Hepatic stellate cell (primary cell): ENCODE measurements around the gene MACROD2.

Source experiments
- DNase-seq: peaks from one replicate; pipeline ENCODE4 v3.0.0; 2011; ENCODE audit warnings: low spot score

Gene MACROD2

GRCh38 chr20:14337400-14338171 lies 342.3 kb downstream of the MACROD2 start, which contains the start of gene FLRT3:
FLRT3 (minus strand) TSS chr20:14337612; CDS start chr20:14327506, 10,106 bp downstream.
- peak; percentile 62 for DNase-seq

- DNase-seq: no peak
These were observed 346.5 kb downstream of the MACROD2 start for GRCh38 chr20:14341801-14342200.

- no peak for DNase-seq
These were observed 347.6 kb downstream of the MACROD2 start for GRCh38 chr20:14342918-14343317.

DNA sequence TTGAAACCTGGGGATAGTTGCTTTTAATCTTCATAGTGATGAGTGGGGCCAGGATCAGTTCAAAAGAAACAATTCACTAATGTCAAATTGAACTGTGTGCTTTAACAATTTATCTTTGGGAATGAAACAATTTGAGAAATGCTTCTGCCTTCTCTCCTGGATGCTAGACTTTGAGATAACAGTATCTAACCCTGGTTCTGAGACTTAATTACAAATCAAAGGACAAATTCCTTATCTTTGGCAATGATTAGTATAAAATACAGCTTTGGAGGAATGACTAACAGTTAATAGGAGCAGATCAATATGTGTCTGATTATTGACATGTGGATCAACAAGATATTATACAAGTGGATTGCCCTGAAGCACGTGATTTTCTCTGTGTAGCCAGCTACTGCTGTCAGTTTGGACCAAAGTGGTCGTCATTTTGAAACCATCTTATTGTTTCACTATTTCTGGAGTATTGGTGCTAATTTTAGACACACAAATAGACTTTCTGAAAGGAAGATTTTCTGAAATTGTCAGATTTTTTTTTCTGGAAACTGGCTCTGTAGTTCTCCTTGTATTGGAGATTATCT lies 348.3 kb downstream of the MACROD2 start:
- no peak for DNase-seq

GRCh38 chr20:14344746-14345145 lies 349.4 kb downstream of the MACROD2 start:
- no peak for DNase-seq

- no peak for DNase-seq
These were observed 360.5 kb downstream of the MACROD2 start for GRCh38 chr20:14355791-14356190.

- DNase-seq: no peak
These were observed 365.1 kb downstream of the MACROD2 start for GRCh38 chr20:14360416-14360815.

GRCh38 chr20:14361509-14362345 lies 366.4 kb downstream of the MACROD2 start:
- DNase-seq: no peak

DNA sequence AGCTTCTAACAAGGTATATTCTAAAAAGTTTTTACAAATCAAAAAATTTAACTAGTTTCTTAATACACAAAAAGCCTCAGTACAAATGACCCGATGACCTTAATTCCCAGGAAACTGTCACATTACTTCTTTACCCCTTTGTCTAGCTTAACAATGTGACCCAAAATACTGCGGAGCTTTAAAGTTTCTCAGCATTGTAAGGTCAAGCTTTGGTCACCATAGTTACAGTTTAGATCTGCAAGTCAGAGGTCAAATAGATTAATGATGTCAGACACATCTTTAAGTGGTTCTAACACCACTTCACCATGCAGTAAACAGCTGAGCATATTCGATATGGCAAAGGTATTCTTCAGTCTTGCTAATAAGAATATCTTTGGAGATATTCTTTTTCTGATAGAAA lies 378.9 kb downstream of the MACROD2 start:
- no peak for DNase-seq

DNA sequence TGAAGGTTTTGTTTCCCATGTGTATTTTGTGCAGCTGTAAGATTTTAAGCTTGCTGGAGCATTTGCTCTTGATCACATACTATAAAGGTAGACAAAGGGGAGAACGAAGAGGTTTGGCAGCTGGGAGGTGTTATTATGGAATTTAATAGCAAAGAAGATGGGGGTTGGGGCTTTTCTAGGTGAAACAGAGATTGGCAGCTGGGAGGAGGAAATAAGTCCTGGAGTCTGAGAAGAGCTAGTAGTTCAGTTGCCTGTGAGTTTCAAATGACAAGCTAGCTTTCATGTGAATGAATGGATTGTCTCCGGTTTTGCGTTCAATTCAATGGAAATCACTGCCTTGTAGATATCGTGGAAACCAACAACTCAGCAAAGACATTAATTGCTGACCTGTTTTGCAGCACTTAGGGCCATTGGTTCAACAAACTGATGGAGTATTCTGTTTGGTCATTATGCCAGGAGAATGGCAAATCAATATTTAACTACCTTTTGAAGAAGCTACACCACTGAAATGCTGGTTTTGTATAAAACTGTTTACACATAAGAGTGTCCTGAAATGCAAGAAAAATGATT lies 380.2 kb downstream of the MACROD2 start:
- DNase-seq: no peak

DNA sequence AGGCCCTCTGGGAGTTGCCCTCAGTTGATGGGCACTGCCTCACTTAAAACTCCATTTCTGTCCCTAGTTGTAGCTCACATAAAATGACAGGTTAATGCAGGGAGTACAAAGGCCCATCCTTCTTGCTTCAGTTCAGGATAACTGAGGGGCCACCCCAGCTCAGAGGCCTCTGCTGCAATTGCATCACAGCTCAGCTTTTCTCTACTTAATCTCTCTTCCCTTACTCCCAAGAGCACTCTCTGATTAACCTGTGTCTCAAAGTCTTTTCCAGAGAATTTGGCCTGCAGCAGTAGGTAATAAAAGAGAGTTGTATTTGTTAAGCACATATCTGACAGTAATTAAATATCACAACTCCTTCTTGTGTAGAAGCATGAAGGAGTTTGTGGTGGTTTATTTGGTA lies 383.0 kb downstream of the MACROD2 start:
- no peak for DNase-seq

DNA sequence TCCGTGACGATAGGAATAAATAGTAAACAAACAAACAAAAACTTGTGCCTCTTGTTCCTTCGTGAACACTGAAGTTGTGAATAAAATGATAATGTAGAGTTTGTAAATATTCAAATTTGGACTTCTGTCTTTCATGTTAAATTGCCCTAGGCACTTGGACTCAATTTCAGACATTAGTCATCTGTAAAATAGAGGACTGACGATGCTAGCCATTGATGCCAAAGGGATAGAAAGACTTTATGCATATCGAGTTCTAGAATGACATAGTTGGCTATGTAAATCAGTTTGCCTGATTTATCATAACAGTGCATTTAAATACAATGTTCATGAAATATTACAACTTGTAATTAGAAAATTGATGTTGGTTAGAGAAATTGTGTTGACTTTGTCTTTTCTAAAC lies 388.0 kb downstream of the MACROD2 start:
- DNase-seq: no peak

DNA sequence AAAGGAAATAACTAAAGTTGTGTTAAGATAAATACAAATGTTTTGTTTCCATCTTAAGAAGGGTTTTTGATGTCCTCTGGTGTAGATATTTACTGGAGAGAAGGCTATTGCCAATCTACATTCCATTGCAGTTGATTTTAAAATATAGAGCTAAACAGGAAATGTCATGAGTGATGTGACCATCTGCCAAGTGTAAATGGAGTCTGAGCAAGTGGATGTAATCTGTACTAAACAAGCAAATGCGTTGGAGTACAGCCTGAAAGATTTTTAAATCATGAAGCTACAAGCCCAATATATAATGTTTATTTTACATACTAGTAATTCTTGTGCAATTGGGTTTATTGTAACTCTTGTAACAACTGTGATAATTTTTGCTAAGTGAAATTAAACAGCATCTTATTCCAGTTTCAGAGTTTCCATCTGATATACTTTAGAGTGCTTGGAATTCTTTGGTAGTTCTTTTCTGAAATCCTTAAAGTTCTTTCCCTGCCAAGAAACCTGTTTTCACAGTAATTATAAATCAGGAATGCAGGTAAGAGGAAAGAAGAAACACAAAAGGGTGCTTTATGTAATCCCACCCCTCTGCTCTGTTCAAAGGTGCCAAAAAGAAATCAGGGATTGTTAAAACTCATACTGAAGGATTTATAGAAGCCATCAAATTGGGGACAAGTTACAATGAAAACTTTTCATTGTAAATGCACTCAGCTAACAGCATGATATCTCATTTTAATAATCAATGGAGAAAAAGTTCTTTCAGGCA lies 389.3 kb downstream of the MACROD2 start:
- DNase-seq: no peak

GRCh38 chr20:14385176-14385740 lies 389.9 kb downstream of the MACROD2 start:
- no peak for DNase-seq

DNA sequence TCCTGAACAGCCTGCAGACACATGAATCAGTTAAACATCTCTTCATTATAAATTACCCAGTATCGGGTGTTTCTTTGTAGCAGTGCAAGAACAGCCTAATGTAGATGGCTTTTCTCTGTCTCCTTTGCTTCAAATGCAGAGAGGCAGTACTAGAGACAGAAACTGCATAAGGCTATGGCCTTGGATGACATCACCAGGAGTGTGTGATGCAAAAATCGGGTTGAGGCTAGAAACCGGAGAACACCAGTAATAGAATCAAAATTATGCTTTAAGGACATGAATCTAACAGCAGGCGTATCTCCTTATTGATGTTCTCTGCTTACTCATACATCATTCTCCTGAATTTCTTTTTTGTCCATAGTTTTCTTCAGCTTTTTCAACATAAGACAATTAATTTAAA lies 391.4 kb downstream of the MACROD2 start:
- DNase-seq: no peak

- no peak for DNase-seq
These were observed 406.3 kb downstream of the MACROD2 start for GRCh38 chr20:14401479-14402138.

GRCh38 chr20:14404515-14404914 lies 409.2 kb downstream of the MACROD2 start:
- no peak for DNase-seq

DNA sequence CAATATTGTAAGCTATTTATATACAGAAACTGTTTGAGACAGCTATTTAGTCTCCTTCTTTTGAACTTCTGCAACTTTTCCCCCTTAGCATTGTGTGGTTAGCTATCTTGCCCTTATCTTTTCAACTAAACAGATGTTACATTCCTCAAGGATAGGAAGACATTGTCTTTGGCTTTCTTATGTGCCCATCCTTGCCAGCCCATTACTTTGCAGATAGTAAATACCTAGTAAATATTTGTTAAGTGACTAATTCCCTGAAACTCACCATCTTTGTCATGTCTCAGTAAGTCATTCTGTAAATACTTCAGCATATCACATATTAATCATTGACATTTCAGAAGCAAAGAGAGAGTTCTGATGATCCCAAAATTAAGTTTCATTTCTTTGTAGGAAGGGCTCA lies 411.2 kb downstream of the MACROD2 start:
- no peak for DNase-seq

DNA sequence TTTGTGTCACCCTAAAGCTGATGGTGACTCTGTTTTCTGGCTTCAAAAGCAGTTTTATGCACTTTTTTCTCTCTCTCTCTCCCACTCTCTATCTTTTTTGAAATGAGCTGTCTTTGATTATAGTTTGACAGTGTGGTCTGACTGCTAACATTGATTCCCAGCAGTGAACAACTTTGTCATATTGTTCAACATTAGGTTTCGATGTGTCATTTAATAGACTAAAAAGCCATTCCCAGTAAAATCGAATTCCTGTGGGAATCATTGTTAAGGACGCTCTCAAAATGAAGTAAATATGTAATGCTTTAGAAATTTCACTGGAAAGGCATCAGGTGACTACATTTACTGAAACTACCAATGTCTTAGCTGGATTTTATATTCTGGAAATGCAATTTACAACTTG lies 412.0 kb downstream of the MACROD2 start:
- DNase-seq: no peak

GRCh38 chr20:14410869-14411555 lies 415.7 kb downstream of the MACROD2 start:
- no peak for DNase-seq
